T47D (cell line): ENCODE results near the gene PI4KA.
"Not testable (repeated sequence)": the region's sequence is repeated elsewhere in the genome, so short reads cannot be mapped to it uniquely, and the experiment has no call there.

Experiments
- DNase-seq, 2 experiments: peaks; one replicate each; pipeline versions ENCODE4 v3.0.0 to v3.0.0-alpha.2; 2011 to 2012; ENCODE audit warnings: low read depth in 1 of 2, low spot score in 1 of 2
- JUND ChIP-seq: IDR thresholded peaks from 2 replicates; pipeline ENCODE4 v1.6.1; 2012; ENCODE audit warnings: low read depth
- in situ Hi-C: cut with HindIII; loops from 2 replicates; pipeline ENCODE4 v1.10.0; 2016; ENCODE audit warnings: low sequenced_read_pairs, low pct_unique_long_range_greater_than_20kb

PI4KA gene

DNA sequence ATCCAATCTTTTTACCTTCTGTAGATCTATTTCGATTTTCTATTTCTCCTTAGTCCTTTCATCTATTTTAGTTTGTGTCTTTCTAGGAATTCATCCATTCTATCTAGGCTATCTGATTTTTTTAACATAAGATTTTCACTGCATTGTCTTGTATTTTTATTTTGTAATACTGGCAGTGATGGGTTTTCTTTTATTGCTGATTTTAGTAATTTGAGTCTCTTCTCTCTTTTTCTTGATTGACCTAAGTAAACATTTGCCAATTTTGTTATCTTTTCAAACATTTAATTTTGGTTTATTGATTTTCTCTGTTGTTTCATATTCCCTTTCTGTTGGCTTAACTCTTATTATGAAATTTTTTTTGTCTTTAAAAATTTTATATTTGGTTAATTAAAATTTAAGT lies 192.1 kb downstream of the PI4KA start:
- no peak for DNase-seq

GRCh38 chr22:20664594-20664959 lies 194.0 kb downstream of the PI4KA start:
- in situ Hi-C loops: no loop called here
- no peak for TF ChIP-seq JUND
- no peak for DNase-seq

More for the DNA sequence above, 192.1 kb downstream of the PI4KA start:
- TF ChIP-seq JUND: no peak
- in situ Hi-C loops: no loop called here

DNA sequence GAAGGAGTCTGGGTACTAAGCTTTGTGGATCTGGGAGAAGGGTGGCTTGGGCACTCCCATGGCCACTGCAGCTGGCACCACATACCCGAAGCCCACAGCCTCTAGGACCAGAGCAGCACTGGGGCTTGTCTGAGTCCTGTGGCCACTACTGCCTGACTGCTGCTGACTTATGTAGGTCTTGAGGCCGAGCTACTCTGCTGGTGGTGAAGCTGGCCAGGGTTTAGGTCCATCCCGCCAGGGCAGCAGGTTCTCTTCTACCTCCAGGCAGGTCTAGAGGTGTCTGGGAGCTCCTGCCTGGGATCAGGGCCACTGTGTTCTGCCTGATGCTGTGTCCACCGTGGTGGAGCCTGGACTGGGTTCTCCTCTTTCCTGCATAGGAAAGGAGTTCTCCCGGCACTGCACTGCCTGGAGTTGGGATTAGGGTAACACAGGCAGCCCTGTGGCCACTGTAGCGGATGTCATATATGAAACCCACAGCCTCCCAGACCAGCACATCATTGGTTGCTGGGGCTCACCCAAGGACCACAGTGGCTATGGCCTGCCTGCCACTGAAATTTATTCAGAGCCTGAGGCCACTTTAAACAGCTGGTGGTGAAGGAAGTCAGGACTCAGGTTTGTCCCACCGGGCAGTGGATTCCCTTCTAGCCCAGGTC lies 194.5 kb downstream of the PI4KA start:
- in situ Hi-C loops: no loop called here
- no peak for DNase-seq
- no peak for TF ChIP-seq JUND

GRCh38 chr22:20663137-20663828 lies 195.3 kb downstream of the PI4KA start:
- no peak for TF ChIP-seq JUND
- DNase-seq: no peak
- in situ Hi-C loops: no loop called here

DNA sequence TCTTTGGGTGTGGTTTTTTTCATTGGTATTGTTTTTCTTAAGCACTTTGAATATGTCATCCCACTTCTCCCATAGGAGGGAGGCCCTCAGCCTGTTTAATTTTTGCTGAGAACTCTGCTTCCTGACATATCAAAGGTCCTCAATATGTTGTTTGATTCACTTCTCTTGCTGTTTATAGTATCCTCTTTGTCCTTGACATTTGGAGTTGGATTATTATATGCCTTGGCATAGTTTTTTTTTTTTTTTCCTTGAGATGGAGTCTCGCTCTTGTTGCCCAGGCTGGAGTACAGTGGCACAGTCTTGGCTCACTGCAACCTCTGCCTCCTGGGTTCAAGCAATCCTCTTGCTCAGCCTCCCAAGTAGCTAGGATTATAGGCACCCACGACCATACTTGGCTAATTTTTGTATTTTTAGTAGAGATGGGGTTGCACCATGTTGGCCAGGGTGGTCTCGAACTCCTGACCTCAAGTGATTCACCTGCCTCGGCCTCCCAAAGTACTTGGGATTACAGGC lies 196.0 kb downstream of the PI4KA start:
- DNase-seq, in situ Hi-C loops: not testable (repeated sequence)

GRCh38 chr22:20661473-20661872 lies 197.1 kb downstream of the PI4KA start:
- TF ChIP-seq JUND: no peak
- in situ Hi-C loops: no loop called here

GRCh38 chr22:20660441-20661054 lies 198.1 kb downstream of the PI4KA start:
- in situ Hi-C loops: no loop called here
- no peak for DNase-seq
- TF ChIP-seq JUND: no peak

More at GRCh38 chr22:20661473-20661872, 197.1 kb downstream of the PI4KA start:
- DNase-seq: no peak

GRCh38 chr22:20659920-20660319 lies 198.7 kb downstream of the PI4KA start:
- DNase-seq: no peak
- in situ Hi-C loops: no loop called here
- TF ChIP-seq JUND: no peak

GRCh38 chr22:20659258-20659657 lies 199.4 kb downstream of the PI4KA start:
- TF ChIP-seq JUND: no peak
- in situ Hi-C loops: no loop called here

DNA sequence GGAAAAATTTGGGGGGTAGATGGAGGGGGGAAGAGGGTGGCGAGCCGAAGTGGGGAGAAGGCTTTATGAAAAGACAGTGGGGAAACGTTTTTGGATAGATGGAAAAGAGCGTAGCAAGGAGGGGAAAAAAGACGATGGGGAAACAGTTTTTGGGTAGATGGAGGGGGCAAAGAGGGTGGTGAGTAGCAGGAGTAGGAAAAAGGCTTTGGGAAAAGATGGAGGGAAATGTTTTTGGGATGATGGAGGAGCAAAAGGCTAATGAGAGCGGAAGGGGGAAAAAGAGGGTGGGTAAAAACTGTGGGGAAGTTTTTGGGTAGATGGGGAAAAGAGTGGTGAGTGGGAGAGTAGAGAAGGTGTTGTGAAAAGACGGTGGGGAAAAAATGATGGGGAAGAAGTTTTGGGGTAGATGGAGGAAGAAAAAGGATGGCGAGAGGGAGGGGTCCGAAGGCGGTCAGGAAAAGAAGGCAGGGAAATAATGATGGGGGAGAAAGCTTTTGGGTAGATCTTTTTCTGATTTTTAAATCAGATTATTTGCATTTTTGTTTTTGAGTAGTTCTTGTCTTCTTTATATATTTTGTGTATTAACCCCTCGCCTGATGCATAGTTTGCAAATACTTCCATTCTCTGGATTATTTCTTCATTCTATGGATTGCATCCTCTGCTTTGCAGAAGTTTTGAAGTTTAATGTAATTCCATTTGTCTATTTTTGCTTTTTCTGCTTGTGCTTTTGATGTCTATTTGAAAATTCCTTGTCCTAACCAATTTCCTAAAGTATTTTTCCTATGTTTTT lies 200.0 kb downstream of the PI4KA start:
- DNase-seq: no peak
- in situ Hi-C loops: no loop called here
- no peak for TF ChIP-seq JUND

More at GRCh38 chr22:20659258-20659657, 199.4 kb downstream of the PI4KA start:
- DNase-seq: no peak

GRCh38 chr22:20657963-20658362 lies 200.6 kb downstream of the PI4KA start:
- no peak for DNase-seq
- in situ Hi-C loops: no loop called here
- no peak for TF ChIP-seq JUND
